CD14-positive monocyte (primary cell): ENCODE results near the gene IZUMO4. TPM values are rescaled to one million over a fixed set of nuclear protein-coding genes. Genes with fewer than 3 reads are reported as not detected.
A peak's percentile ranks its signal among the peaks of the same experiment; 100 is the strongest.

Experiments used
- DNase-seq, 3 donors: peaks; one replicate each; pipeline ENCODE4 v3.0.0-alpha.2; 2011 to 2022
- H2AFZ ChIP-seq: 2 replicates; pipeline ENCODE4 v1.6.0; 2012; ENCODE audit warnings: mild to moderate bottlenecking, low read depth, low read length, inconsistent platforms; ENCODE audit not compliant: insufficient read depth, poor library complexity, severe bottlenecking
- H3K27ac ChIP-seq, 2 donors: 1 replicate in 1 of 2; 2 replicates in 1 of 2; pipeline ENCODE4 v1.5.1; 2012 to 2013; ENCODE audit warnings: low read length in 2 of 2, control low read depth in 1 of 2, inconsistent platforms in 1 of 2, low read depth in 1 of 2, mild to moderate bottlenecking in 1 of 2
- H3K27me3 ChIP-seq, 2 donors: one replicate each; pipeline versions ENCODE4 v1.6.0 to v1.6.1; 2011 to 2013; ENCODE audit warnings: low read length in 2 of 2; ENCODE audit not compliant: control insufficient read depth in 2 of 2, insufficient read depth in 2 of 2
- H3K36me3 ChIP-seq, 2 donors: replicated peaks in 1 of 2; 1 replicate in 1 of 2; 2 replicates in 1 of 2; pipeline versions ENCODE4 v1.5.1 to v1.6.1; 2012 to 2013; ENCODE audit warnings: low read length in 2 of 2, control low read depth in 1 of 2, inconsistent platforms in 1 of 2, mild to moderate bottlenecking in 1 of 2; ENCODE audit not compliant: insufficient read depth in 2 of 2, control insufficient read depth in 1 of 2
- H3K4me1 ChIP-seq, 2 donors: 1 replicate in 1 of 2; 2 replicates in 1 of 2; pipeline versions ENCODE4 v1.5.1 to v1.6.1; 2012 to 2013; ENCODE audit warnings: low read length in 2 of 2, control low read depth in 1 of 2, inconsistent platforms in 1 of 2, mild to moderate bottlenecking in 1 of 2, moderate library complexity in 1 of 2; ENCODE audit not compliant: insufficient read depth in 2 of 2, control insufficient read depth in 1 of 2
- H3K4me2 ChIP-seq: replicated peaks from 2 replicates; pipeline ENCODE3; 2012; ENCODE audit warnings: low read length, moderate library complexity, mild to moderate bottlenecking; ENCODE audit not compliant: poor library complexity, severe bottlenecking; ENCODE audit errors: extremely low read depth
- H3K4me3 ChIP-seq, 3 experiments: fragments of 200-600 bp in 1 of 3; sonication (generic) in 1 of 3; replicated peaks in 1 of 3; 1 replicate in 2 of 3; 2 replicates in 1 of 3; pipeline ENCODE4 v1.5.1; 2011 to 2013; ENCODE audit warnings: low read length in 3 of 3, mild to moderate bottlenecking in 3 of 3, control low read depth in 2 of 3, low read depth in 2 of 3, inconsistent platforms in 1 of 3, moderate library complexity in 1 of 3
- H3K79me2 ChIP-seq: 2 replicates; pipeline ENCODE4 v1.6.0; 2012; ENCODE audit warnings: mild to moderate bottlenecking, control low read depth, inconsistent platforms, low read length, moderate library complexity; ENCODE audit not compliant: insufficient read depth
- H3K9ac ChIP-seq: 2 replicates; pipeline ENCODE4 v1.6.0; 2017; ENCODE audit warnings: low read length, mild to moderate bottlenecking; ENCODE audit not compliant: insufficient read depth, poor library complexity, severe bottlenecking
- H3K9me3 ChIP-seq, 2 donors: replicated peaks in 1 of 2; 1 replicate in 1 of 2; 2 replicates in 1 of 2; pipeline versions ENCODE4 v1.5.1 to v1.6.1; 2012 to 2013; ENCODE audit warnings: low read length in 2 of 2, control low read depth in 1 of 2; ENCODE audit not compliant: control insufficient read depth in 1 of 2, insufficient read depth in 1 of 2
- H4K20me1 ChIP-seq: 2 replicates; pipeline ENCODE4 v1.6.0; 2012; ENCODE audit warnings: mild to moderate bottlenecking, low read length, control low read depth, moderate library complexity; ENCODE audit not compliant: insufficient read depth
- H3K27ac Mint-ChIP-seq, 7 donors: one replicate each; pipeline ENCODE4 v1.8.0; 2020; ENCODE audit warnings: mild to moderate bottlenecking in 7 of 7, mixed read lengths in 7 of 7, moderate library complexity in 6 of 7, inconsistent platforms in 2 of 7
- H3K27me3 Mint-ChIP-seq, 3 donors: one replicate each; pipeline ENCODE4 v1.8.0; 2021 to 2022; ENCODE audit warnings: low read depth in 3 of 3, mild to moderate bottlenecking in 3 of 3, mixed read lengths in 3 of 3, moderate library complexity in 3 of 3, inconsistent platforms in 1 of 3
- H3K36me3 Mint-ChIP-seq, 2 donors: one replicate each; pipeline ENCODE4 v1.8.0; 2020; ENCODE audit warnings: mixed read lengths in 2 of 2, inconsistent platforms in 1 of 2, mild to moderate bottlenecking in 1 of 2
- H3K4me1 Mint-ChIP-seq: one replicate; pipeline ENCODE4 v1.8.0; 2020; ENCODE audit warnings: mild to moderate bottlenecking, mixed read lengths
- H3K4me3 Mint-ChIP-seq, 2 donors: one replicate each; pipeline ENCODE4 v1.8.0; 2020; ENCODE audit warnings: mild to moderate bottlenecking in 2 of 2, mixed read lengths in 2 of 2, moderate library complexity in 1 of 2
- H3K9me3 Mint-ChIP-seq, 7 donors: one replicate each; pipeline ENCODE4 v1.8.0; 2020 to 2022; ENCODE audit warnings: mixed read lengths in 7 of 7, mild to moderate bottlenecking in 6 of 7, moderate library complexity in 6 of 7, inconsistent platforms in 2 of 7
- WGBS: methylation state at CpG from one replicate; pipeline ENCODE4 v1.1.5; 2013; ENCODE audit warnings: missing lambda C conversion rate; ENCODE audit not compliant: insufficient coverage; 5-methylcytosine and 5-hydroxymethylcytosine counted together
- intact Hi-C, 2 donors: fragments of 100-400 bp; cut with micrococcal nuclease; formaldehyde crosslinking; loops; one replicate each; pipeline versions ENCODE4 v1.15.0 to v1.15.1; 2023
- polyA plus RNA-seq, 3 donors: library from polyadenylated mRNA; depleted of rRNA in 1 of 3; unstranded in 2 of 3; stranded (reverse) in 1 of 3; fragments of 300-500 nt in 2 of 3; fragments of >200 nt in 1 of 3; fragmentation: Illumina TruSeq in 2 of 3; gene quantifications; 1 replicate in 2 of 3; 2 replicates in 1 of 3; pipeline ENCODE4 v1.2.3, GENCODE V29; 2012 to 2021
- TF ChIP-seq, protein P1 (sequence below): fragments of 200-600 bp; IDR thresholded peaks from one replicate; pipeline ENCODE4 v1.8.0; 2022; ENCODE audit warnings: antibody characterized with exemption, mild to moderate bottlenecking

IZUMO4 gene
- polyA plus RNA-seq, 3 donors: 0.41 to 17.5 (median 0.80) TPM

DNA sequence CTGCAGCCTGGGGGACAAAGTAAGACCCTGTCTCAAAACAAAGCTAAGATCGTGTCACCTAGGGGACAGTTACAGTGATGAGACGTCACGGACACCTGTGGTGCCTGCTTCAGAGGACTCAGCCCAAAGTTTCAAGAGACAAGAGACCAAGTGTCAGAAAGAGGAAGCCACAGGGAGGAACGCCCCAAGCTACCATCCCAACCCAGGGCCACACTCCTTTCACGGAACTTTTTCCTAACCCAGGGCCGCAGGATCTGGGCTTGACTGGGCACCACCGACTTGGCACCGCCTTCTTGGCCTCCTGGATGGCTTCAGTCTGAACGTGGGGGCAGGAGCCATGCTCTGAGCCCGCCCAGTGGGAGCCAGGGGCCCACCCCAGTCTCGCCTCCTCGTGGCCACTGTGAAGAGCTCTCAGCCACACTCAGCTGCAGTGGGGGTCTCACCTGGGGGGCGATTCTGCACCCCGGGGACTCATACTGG lies 9.1 kb upstream of the IZUMO4 start:
- TF ChIP-seq, protein P1, sequence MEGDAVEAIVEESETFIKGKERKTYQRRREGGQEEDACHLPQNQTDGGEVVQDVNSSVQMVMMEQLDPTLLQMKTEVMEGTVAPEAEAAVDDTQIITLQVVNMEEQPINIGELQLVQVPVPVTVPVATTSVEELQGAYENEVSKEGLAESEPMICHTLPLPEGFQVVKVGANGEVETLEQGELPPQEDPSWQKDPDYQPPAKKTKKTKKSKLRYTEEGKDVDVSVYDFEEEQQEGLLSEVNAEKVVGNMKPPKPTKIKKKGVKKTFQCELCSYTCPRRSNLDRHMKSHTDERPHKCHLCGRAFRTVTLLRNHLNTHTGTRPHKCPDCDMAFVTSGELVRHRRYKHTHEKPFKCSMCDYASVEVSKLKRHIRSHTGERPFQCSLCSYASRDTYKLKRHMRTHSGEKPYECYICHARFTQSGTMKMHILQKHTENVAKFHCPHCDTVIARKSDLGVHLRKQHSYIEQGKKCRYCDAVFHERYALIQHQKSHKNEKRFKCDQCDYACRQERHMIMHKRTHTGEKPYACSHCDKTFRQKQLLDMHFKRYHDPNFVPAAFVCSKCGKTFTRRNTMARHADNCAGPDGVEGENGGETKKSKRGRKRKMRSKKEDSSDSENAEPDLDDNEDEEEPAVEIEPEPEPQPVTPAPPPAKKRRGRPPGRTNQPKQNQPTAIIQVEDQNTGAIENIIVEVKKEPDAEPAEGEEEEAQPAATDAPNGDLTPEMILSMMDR: peak; percentile 40
- Histone ChIP-seq H3K79me2 (peaks cover 83% of the 10 kb centered on the region), H2AFZ (no peak overlapping the region), H3K27me3 (no peaks in the 10 kb centered on the region), H3K4me3 (peak overlapping the region in 1 of 3 experiments; percentile 52), H3K9me3 (no peaks in the 10 kb centered on the region), H3K4me2 (peak overlapping the region; percentile 60), H3K27ac (peak overlapping the region; percentile 96 to 98), H3K9ac (peak overlapping the region; percentile 65), H3K36me3 (peaks cover 0 to 10% of the 10 kb centered on the region in 2 donors), H3K4me1 (peaks cover 85 to 91% of the 10 kb centered on the region in 2 donors), H4K20me1 (peaks cover 25% of the 10 kb centered on the region)
- intact Hi-C loops: loop anchor here in 1 of 2 donors (2.0 kb wide), 1 partner anchor 13 kb away; no protein-coding TSS in a partner anchor
- H3K9me3 Mint-ChIP-seq: peaks cover 0 to 3% (median 0%) of the 10 kb centered on the region in 7 donors
- H3K27ac Mint-ChIP-seq: peak overlapping the region; percentile 94 to 100 (median 100)
- H3K36me3 Mint-ChIP-seq: peaks cover 28 to 42% of the 10 kb centered on the region in 2 donors
- peak; percentile 68 to 80 (median 76) for DNase-seq
- H3K4me3 Mint-ChIP-seq: peak overlapping the region; percentile 61 to 65
- WGBS: 14% methylated on average over 12 of the region's 14 CpGs
- H3K4me1 Mint-ChIP-seq: peaks cover 75% of the 10 kb centered on the region
- H3K27me3 Mint-ChIP-seq: peaks cover 0 to 3% (median 0%) of the 10 kb centered on the region in 3 donors

DNA sequence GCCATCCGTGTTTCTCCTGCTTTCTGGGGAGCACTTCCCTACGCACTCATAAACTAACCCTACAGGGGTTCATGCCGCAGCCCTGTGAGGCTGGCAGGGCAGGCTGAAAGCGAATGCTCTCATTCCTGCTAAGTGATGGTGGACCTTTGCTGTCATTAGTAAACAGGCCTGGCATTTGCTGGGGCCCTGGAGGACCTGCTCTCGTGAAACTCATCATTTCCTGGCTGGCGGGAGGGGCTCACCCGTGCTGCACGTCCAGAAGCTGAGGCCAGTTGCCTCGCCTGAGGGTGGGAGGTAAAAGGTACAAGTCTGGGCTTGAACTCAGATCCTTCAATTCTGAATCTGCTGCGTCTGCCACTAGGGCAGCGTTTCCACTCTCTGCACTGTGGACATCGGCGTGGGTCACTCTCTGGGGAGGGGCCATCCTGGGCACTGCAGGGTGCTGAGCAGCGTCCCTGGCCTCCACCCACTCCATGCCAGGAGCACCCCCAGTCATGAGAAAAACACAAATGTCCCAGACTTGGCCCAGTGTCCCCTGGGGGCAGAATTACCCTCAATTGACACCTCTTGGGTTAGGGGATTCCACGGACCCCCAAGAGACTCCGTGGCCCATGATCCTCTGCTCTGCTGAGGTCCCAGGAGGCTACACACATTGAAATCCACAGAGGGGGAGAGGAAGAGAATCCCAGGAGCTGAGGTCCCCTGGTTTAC lies 7.6 kb upstream of the IZUMO4 start:
- Histone ChIP-seq H2AFZ (no peak overlapping the region), H3K4me3 (peak overlapping the region in 2 of 3 experiments; percentile 35 to 99), H4K20me1 (peaks cover 12% of the 10 kb centered on the region), H3K36me3 (peaks cover 3 to 7% of the 10 kb centered on the region in 2 donors), H3K79me2 (peaks cover 83% of the 10 kb centered on the region), H3K27me3 (no peaks in the 10 kb centered on the region), H3K4me1 (peaks cover 87 to 91% of the 10 kb centered on the region in 2 donors), H3K27ac (peak overlapping the region; percentile 96 to 98), H3K4me2 (peak overlapping the region; percentile 97), H3K9ac (peak overlapping the region; percentile 89), H3K9me3 (no peaks in the 10 kb centered on the region)
- Mint-ChIP-seq H3K4me1 (peaks cover 79% of the 10 kb centered on the region), H3K9me3 (no peaks in the 10 kb centered on the region), H3K27ac (peak overlapping the region; percentile 100), H3K36me3 (peaks cover 24 to 42% of the 10 kb centered on the region in 2 donors), H3K4me3 (peak overlapping the region; percentile 76 to 94), H3K27me3 (peaks cover 0 to 3% (median 0%) of the 10 kb centered on the region in 3 donors)
- intact Hi-C loops: loop anchor here in 1 of 2 donors (2.0 kb wide), 1 partner anchor 14 kb away; no protein-coding TSS in a partner anchor
- WGBS: 44% methylated on average over 10 of the region's 16 CpGs
- peak; percentile 46 to 59 (median 48) for DNase-seq
- TF ChIP-seq, protein P1: no peak
